Medulla oblongata (tissue), 1 donor: ENCODE measurements around the gene EFCAB8.

Experiments
- DNase-seq: peaks from one replicate; pipeline ENCODE4 v3.0.0-alpha.2; 2015; ENCODE audit errors: extremely low spot score

EFCAB8 gene

GRCh38 chr20:32986331-32986966, 127.7 kb downstream of the EFCAB8 start:
- peak; percentile 61 for DNase-seq

GRCh38 chr20:32987044-32987825, 128.5 kb downstream of the EFCAB8 start:
- no peak for DNase-seq

GRCh38 chr20:32988008-32988407, 129.3 kb downstream of the EFCAB8 start:
- DNase-seq: no peak

GRCh38 chr20:32989507-32990283, 131.0 kb downstream of the EFCAB8 start:
- DNase-seq: no peak

GRCh38 chr20:32990426-32990825, 131.7 kb downstream of the EFCAB8 start:
- no peak for DNase-seq

GRCh38 chr20:32991383-32991782, 132.7 kb downstream of the EFCAB8 start:
- DNase-seq: no peak

- DNase-seq: no peak
Observed at GRCh38 chr20:32991792-32992641, 133.3 kb downstream of the EFCAB8 start.

GRCh38 chr20:32993496-32994050, 134.8 kb downstream of the EFCAB8 start:
- DNase-seq: no peak

GRCh38 chr20:32995802-32996201, 137.1 kb downstream of the EFCAB8 start:
- no peak for DNase-seq

GRCh38 chr20:32997431-32997830, 138.7 kb downstream of the EFCAB8 start:
- DNase-seq: no peak

GRCh38 chr20:32999603-33000250, 141.0 kb downstream of the EFCAB8 start:
- no peak for DNase-seq

GRCh38 chr20:33000802-33001466, 142.2 kb downstream of the EFCAB8 start:
- no peak for DNase-seq

GRCh38 chr20:33002087-33002808, 143.5 kb downstream of the EFCAB8 start:
- DNase-seq: no peak

GRCh38 chr20:33004141-33004751, 145.5 kb downstream of the EFCAB8 start, which contains the start of gene SUN5:
TSS of gene SUN5 (minus strand) at chr20:33004433. CDS start at chr20:33004340, 93 bp downstream.
- DNase-seq: no peak

- no peak for DNase-seq
Observed at GRCh38 chr20:33005132-33005566, 146.4 kb downstream of the EFCAB8 start.

GRCh38 chr20:33005908-33006775, 147.4 kb downstream of the EFCAB8 start:
- DNase-seq: no peak

GRCh38 chr20:33006776-33007375, 148.2 kb downstream of the EFCAB8 start:
- no peak for DNase-seq
